K562 (cell line): Measurements from ENCODE around the gene PLP2. TPM values are rescaled to one million over a fixed set of nuclear protein-coding genes. Genes with fewer than 3 reads are reported as not detected.

ENCODE experiments used
- CTCFL ChIP-seq: IDR thresholded peaks from 2 replicates; pipeline ENCODE4 v1.6.1; 2011; ENCODE audit warnings: borderline replicate concordance, low read depth, mild to moderate bottlenecking, moderate library complexity, low read length; ENCODE audit not compliant: insufficient read depth, poor library complexity, severe bottlenecking
- CXXC5 ChIP-seq: fragments of 250-450 bp; sonication (Bioruptor Pico); IDR thresholded peaks from 2 replicates; pipeline ENCODE4 v1.8.0; 2022; ENCODE audit warnings: inconsistent platforms, mild to moderate bottlenecking, moderate library complexity
- FOXP1 ChIP-seq: sonication (generic); formaldehyde crosslinking; IDR thresholded peaks from 2 replicates; pipeline ENCODE4 v1.8.0; 2022; ENCODE audit warnings: mild to moderate bottlenecking, missing genetic modification reagents
- MAFG ChIP-seq: fragments of 450-650 bp; conservative IDR thresholded peaks from 2 replicates; pipeline ENCODE4 v1.6.1; 2016; ENCODE audit warnings: missing genetic modification characterization, missing compliant biosample characterization
- MBD1 ChIP-seq: fragments of 250-450 bp; sonication (Bioruptor Pico); IDR thresholded peaks from 2 replicates; pipeline ENCODE4 v1.8.0; 2022; ENCODE audit warnings: inconsistent platforms
- MYC ChIP-seq, 2 experiments: fragments of 250-450 bp in 1 of 2; sonication (Bioruptor Pico) in 1 of 2; IDR thresholded peaks; 2 replicates each; pipeline versions ENCODE4 v1.5.1 to v1.6.1; 2012 to 2021; ENCODE audit warnings: low read depth in 2 of 2, borderline replicate concordance in 1 of 2, improper control_type of control experiment in 1 of 2, low read length in 1 of 2, mild to moderate bottlenecking in 1 of 2, moderate library complexity in 1 of 2
- PHF20 ChIP-seq: fragments of 450-650 bp; IDR thresholded peaks from 2 replicates; pipeline ENCODE4 v1.6.1; 2018; ENCODE audit not compliant: partially characterized antibody
- RBM22 ChIP-seq: fragments of 200-400 bp; formaldehyde crosslinking; IDR thresholded peaks from 2 replicates; pipeline ENCODE4 v1.6.1; 2018; ENCODE audit warnings: low read length, low read depth; ENCODE audit not compliant: poor library complexity, severe bottlenecking
- SAP30 ChIP-seq: fragments of 200-600 bp; sonication (generic); IDR thresholded peaks from 2 replicates; pipeline ENCODE4 v1.6.1; 2012; ENCODE audit warnings: borderline replicate concordance, low read depth, mild to moderate bottlenecking, moderate library complexity, low read length, control low read depth, inconsistent platforms; ENCODE audit not compliant: insufficient read depth, poor library complexity, severe bottlenecking
- SMARCE1 ChIP-seq: fragments of 450-650 bp; IDR thresholded peaks from 2 replicates; pipeline ENCODE4 v1.7.1; 2016; ENCODE audit warnings: mild to moderate bottlenecking
- SPI1 ChIP-seq: IDR thresholded peaks from 2 replicates; pipeline ENCODE4 v1.6.1; 2011; ENCODE audit warnings: low read depth, low read length, control low read depth, borderline replicate concordance
- TOE1 ChIP-seq, 2 experiments: fragments of 450-650 bp in 1 of 2; sonication (generic) in 1 of 2; formaldehyde crosslinking in 1 of 2; IDR thresholded peaks; 2 replicates each; pipeline versions ENCODE4 v1.7.1 to v1.8.0; 2016 to 2022; ENCODE audit warnings: borderline replicate concordance in 2 of 2, mild to moderate bottlenecking in 2 of 2, antibody characterized with exemption in 1 of 2, inconsistent platforms in 1 of 2, low read depth in 1 of 2, missing genetic modification reagents in 1 of 2, moderate library complexity in 1 of 2
- ZBTB5 ChIP-seq: fragments of 450-650 bp; IDR thresholded peaks from 2 replicates; pipeline ENCODE4 v1.6.1; 2017; ENCODE audit warnings: antibody characterized with exemption
- ZNF408 ChIP-seq: fragments of 250-450 bp; sonication (Bioruptor Pico); IDR thresholded peaks from 2 replicates; pipeline ENCODE4 v1.4.0; 2020; ENCODE audit warnings: low read depth, mild to moderate bottlenecking, moderate library complexity
- ZNF583 ChIP-seq: fragments of 250-450 bp; sonication (Bioruptor Pico); IDR thresholded peaks from 2 replicates; pipeline ENCODE4 v1.4.0; 2020
- ZNF699 ChIP-seq: fragments of 250-450 bp; sonication (Bioruptor Pico); IDR thresholded peaks from 2 replicates; pipeline ENCODE4 v1.8.0; 2021; ENCODE audit warnings: mild to moderate bottlenecking, moderate library complexity; ENCODE audit not compliant: insufficient replicate concordance
- polyA plus RNA-seq, 8 experiments: library from polyadenylated mRNA; depleted of rRNA in 4 of 8; stranded (reverse) in 5 of 8; unstranded in 3 of 8; fragments of >200 nt; fragmentation: Nextera tagmentation in 2 of 8; fragmentation: Illumina TruSeq in 1 of 8; extraction: Ambion mirVana in 2 of 8; extraction: Trizol in 1 of 8; gene quantifications; 2 replicates each; pipeline versions ENCODE4 v1.2.1 to v1.2.3, GENCODE V29; 2011 to 2014; ENCODE audit warnings: inconsistent platforms in 1 of 8, missing spikeins in 1 of 8
- total RNA-seq, 7 experiments: library from RNA; depleted of rRNA in 6 of 7; stranded (reverse); fragments of >200 nt in 6 of 7; fragmentation: Illumina TruSeq in 2 of 7; extraction: Trizol in 2 of 7; gene quantifications; 2 replicates each; pipeline versions ENCODE4 v1.2.1 to v1.2.3, GENCODE V29; 2011 to 2021; ENCODE audit warnings: low replicate concordance in 1 of 7

The PLP2 gene
- total and polyA plus RNA-seq, 9 of the 15 experiments (the other 6 are each of a cell fraction or from before 2014, with no cell fraction given): 34.7 to 236 (median 112) TPM

GRCh38 chrX:49155900-49156837 lies 15.5 kb upstream of the PLP2 start (continued):
- TF ChIP-seq RBM22: no peak
- TF ChIP-seq ZBTB5: no peak
- TF ChIP-seq FOXP1 (CRISPR knock-in tag): peak; percentile 97
- no peak for TF ChIP-seq MAFG
- TF ChIP-seq MBD1 (CRISPR knock-in tag): no peak
- 0 out of 2 replicates have a peak, but pooled peaks have one; percentile 11 for TF ChIP-seq SPI1
- no peak for TF ChIP-seq TOE1 (IDR thresholded peaks at IDR 0.05; ENCODE audit: borderline replicate concordance)
- no peak for TF ChIP-seq TOE1 (CRISPR knock-in tag; IDR thresholded peaks at IDR 0.05; ENCODE audit: borderline replicate concordance, low read depth)
- peak; percentile 30; the same call in 1 of the 2 replicates for TF ChIP-seq ZNF583 (CRISPR knock-in tag)
- TF ChIP-seq CTCFL: peak; percentile 97
- 0 out of 2 replicates have a peak, but pooled peaks have one; percentile 48 for TF ChIP-seq SMARCE1
- TF ChIP-seq MYC (IDR thresholded peaks at IDR 0.05; ENCODE audit: low read depth, low read length): peak; percentile 77
- no peak for TF ChIP-seq MYC (CRISPR knock-in tag; IDR thresholded peaks at IDR 0.05; ENCODE audit: borderline replicate concordance, low read depth)
- no peak for TF ChIP-seq SAP30
- no peak for TF ChIP-seq ZNF408 (CRISPR knock-in tag)
- TF ChIP-seq CXXC5: peak; percentile 89
- TF ChIP-seq ZNF699 (CRISPR knock-in tag): no peak
- no peak for TF ChIP-seq PHF20
